Colonic mucosa (tissue), 4 donors: ENCODE measurements around the gene WDR36. TPM values are rescaled to one million over a fixed set of nuclear protein-coding genes. Genes with fewer than 3 reads are reported as not detected.

ENCODE experiments used
- DNase-seq: peaks from one replicate; pipeline ENCODE4 v3.0.0-alpha.2; 2020
- H3K27ac ChIP-seq: fragments of 200-600 bp; one replicate; pipeline ENCODE4 v1.8.0; 2021
- H3K27me3 ChIP-seq: fragments of 200-600 bp; one replicate; pipeline ENCODE4 v1.8.0; 2021
- H3K36me3 ChIP-seq: fragments of 200-600 bp; one replicate; pipeline ENCODE4 v1.8.0; 2021
- H3K4me1 ChIP-seq: fragments of 200-600 bp; one replicate; pipeline ENCODE4 v1.8.0; 2021; ENCODE audit warnings: mild to moderate bottlenecking
- H3K4me3 ChIP-seq: fragments of 200-600 bp; one replicate; pipeline ENCODE4 v1.8.0; 2021
- H3K9ac ChIP-seq, 2 donors: one replicate each; pipeline ENCODE4 v1.7.0; 2013; ENCODE audit warnings: control low read depth in 2 of 2, low read depth in 2 of 2, low read length in 2 of 2
- H3K9me3 ChIP-seq: fragments of 200-600 bp; one replicate; pipeline ENCODE4 v1.8.0; 2021
- intact Hi-C: fragments of 100-400 bp; cut with DNase I; formaldehyde crosslinking; loops from one replicate; pipeline ENCODE4 v1.14.1; 2022
- total RNA-seq, 2 donors: library from RNA; stranded (reverse); fragmentation: NEBNext Ultra II Directional in 1 of 2; extraction: Animal tissue kit (Norgen Biotek cat#: 25700) in 1 of 2; gene quantifications; one replicate each; pipeline ENCODE4 v1.2.1, GENCODE V29; 2021
- TF ChIP-seq, protein P1 (sequence below): fragments of 200-600 bp; IDR thresholded peaks from one replicate; pipeline ENCODE4 v1.8.0; 2022; ENCODE audit warnings: antibody characterized with exemption, mild to moderate bottlenecking
- donor health status: healthy.
- donor health status: DM: no; HTN: no; CAD: no.
- donor health status: DM: no; HTN: no; CAD: no.

Gene WDR36
- total RNA-seq, 2 donors from 2014 or later = 14.0 to 19.0 TPM

DNA sequence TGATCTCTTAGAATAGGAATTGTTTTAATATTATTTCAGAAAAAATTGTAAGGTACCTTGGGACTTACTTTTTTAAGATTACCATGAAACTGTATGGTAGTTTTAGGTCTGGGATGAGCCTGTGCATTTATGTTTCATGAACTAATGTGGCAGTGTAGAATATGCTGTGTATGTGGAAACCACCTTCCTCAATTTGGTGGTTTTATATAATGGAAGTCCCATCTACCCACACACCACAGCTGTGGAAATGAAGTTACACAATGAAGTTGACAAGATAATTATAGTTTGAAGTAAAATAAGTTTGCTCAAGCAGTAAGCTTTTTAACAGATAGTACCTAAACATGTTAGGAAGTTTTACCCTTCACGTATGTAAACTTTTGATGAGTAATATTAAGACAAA lies 24.4 kb downstream of the WDR36 start:
- TF ChIP-seq, protein P1, sequence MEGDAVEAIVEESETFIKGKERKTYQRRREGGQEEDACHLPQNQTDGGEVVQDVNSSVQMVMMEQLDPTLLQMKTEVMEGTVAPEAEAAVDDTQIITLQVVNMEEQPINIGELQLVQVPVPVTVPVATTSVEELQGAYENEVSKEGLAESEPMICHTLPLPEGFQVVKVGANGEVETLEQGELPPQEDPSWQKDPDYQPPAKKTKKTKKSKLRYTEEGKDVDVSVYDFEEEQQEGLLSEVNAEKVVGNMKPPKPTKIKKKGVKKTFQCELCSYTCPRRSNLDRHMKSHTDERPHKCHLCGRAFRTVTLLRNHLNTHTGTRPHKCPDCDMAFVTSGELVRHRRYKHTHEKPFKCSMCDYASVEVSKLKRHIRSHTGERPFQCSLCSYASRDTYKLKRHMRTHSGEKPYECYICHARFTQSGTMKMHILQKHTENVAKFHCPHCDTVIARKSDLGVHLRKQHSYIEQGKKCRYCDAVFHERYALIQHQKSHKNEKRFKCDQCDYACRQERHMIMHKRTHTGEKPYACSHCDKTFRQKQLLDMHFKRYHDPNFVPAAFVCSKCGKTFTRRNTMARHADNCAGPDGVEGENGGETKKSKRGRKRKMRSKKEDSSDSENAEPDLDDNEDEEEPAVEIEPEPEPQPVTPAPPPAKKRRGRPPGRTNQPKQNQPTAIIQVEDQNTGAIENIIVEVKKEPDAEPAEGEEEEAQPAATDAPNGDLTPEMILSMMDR = no peak
- H3K27me3 ChIP-seq = no peaks in the 10 kb centered on the region
- H3K4me1 ChIP-seq = no peaks in the 10 kb centered on the region
- no peak overlapping the region for H3K4me3 ChIP-seq
- no peaks in the 10 kb centered on the region for H3K9me3 ChIP-seq
- H3K36me3 ChIP-seq = peaks cover 2% of the 10 kb centered on the region
- no peak overlapping the region for H3K27ac ChIP-seq
- DNase-seq = no peak
- no peak overlapping the region for H3K9ac ChIP-seq
- intact Hi-C loops = no loop called here

DNA sequence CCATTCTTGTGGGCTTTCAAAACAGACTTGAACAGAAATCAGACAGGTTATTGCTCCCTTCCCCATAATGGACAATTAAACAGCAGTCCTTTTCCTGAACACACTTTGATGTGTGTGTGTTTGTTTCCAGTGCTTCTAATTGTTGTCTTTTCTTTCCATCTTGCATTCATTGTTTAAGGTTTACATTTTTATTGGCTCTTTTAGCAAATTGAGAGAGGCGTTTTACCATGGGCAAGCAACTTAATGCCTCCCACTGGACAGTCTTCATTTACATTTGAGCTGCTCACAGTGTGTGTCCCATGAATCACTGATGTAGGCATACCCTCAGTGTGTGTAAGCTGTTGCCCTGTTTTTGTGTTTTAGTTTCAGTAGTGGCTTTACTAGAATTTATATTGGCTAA lies 25.0 kb downstream of the WDR36 start:
- H3K9me3 ChIP-seq = no peaks in the 10 kb centered on the region
- peaks cover 4% of the 10 kb centered on the region for H3K36me3 ChIP-seq
- H3K27me3 ChIP-seq = no peaks in the 10 kb centered on the region
- no peak overlapping the region for H3K9ac ChIP-seq
- TF ChIP-seq, protein P1 = no peak
- intact Hi-C loops = no loop called here
- no peak overlapping the region for H3K27ac ChIP-seq
- no peak for DNase-seq
- no peaks in the 10 kb centered on the region for H3K4me1 ChIP-seq
- no peak overlapping the region for H3K4me3 ChIP-seq

DNA sequence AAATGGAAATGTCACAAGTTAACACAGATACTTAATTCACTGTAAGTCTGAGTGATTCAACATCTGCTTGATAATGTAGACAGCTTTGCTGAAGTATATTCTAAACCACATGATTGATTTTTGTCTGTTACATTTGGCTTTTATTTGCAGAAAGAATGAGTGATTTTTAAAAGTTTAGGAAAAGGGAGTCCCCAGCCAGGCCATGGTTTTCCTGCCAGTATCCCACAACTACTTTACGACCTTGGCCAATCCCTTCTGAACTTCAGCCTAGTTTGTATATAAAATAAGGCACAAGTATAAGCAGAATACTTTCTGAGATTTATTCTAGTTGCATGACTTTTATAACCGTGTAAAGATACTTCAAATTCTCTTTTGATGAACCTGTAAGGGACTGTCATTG lies 27.1 kb downstream of the WDR36 start:
- TF ChIP-seq, protein P1 = no peak
- H3K36me3 ChIP-seq = peaks cover 4% of the 10 kb centered on the region
- intact Hi-C loops = no loop called here
- no peak for DNase-seq
- no peak overlapping the region for H3K27ac ChIP-seq
- no peak overlapping the region for H3K4me3 ChIP-seq
- no peak overlapping the region for H3K9ac ChIP-seq
- H3K9me3 ChIP-seq = no peaks in the 10 kb centered on the region
- no peaks in the 10 kb centered on the region for H3K27me3 ChIP-seq
- no peaks in the 10 kb centered on the region for H3K4me1 ChIP-seq

DNA sequence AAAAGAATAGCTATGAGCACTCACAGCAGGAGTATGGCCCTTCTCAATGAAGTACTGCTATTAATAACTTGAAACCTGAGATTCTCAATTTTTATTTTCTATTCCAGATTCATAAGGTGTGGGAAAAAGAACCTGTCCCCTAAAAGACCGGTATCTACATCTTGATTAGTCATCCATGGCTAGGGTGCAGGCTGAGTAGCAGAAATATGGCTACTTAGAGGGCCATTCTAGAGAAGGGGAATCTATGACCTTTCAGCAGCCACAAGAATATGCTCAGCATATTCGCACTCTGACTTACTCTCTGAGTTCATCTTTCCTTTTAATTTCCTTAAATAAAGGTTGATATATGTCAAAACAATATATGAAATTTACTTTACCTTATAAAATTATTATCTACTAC lies 27.7 kb downstream of the WDR36 start:
- TF ChIP-seq, protein P1 = no peak
- H3K4me1 ChIP-seq = no peaks in the 10 kb centered on the region
- no peak for DNase-seq
- H3K4me3 ChIP-seq = no peak overlapping the region
- no peak overlapping the region for H3K9ac ChIP-seq
- no peak overlapping the region for H3K27ac ChIP-seq
- no peaks in the 10 kb centered on the region for H3K9me3 ChIP-seq
- no peaks in the 10 kb centered on the region for H3K27me3 ChIP-seq
- intact Hi-C loops = no loop called here
- peaks cover 4% of the 10 kb centered on the region for H3K36me3 ChIP-seq

DNA sequence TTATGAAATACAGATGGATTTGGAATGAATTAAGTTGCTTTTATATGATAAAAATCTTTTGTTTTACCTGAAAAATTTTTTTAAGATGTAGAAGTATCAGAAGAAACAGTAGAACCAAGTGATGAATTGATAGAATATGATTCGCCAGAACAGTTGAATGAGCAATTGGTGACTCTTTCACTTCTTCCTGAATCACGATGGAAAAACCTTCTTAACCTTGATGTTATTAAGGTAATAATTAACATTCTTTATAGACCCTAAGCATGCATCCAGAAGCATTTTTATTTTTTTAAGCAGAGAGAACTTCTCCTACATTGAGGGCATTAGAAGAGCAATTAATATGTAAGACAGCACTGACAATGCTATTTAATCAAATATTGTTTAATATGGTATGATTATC lies 28.8 kb downstream of the WDR36 start:
- Histone ChIP-seq H3K27ac (no peak overlapping the region), H3K4me3 (no peak overlapping the region), H3K9me3 (no peaks in the 10 kb centered on the region), H3K4me1 (no peaks in the 10 kb centered on the region), H3K36me3 (peaks cover 4% of the 10 kb centered on the region), H3K27me3 (no peaks in the 10 kb centered on the region), H3K9ac (no peak overlapping the region)
- TF ChIP-seq, protein P1 = no peak
- no peak for DNase-seq
- intact Hi-C loops = no loop called here

DNA sequence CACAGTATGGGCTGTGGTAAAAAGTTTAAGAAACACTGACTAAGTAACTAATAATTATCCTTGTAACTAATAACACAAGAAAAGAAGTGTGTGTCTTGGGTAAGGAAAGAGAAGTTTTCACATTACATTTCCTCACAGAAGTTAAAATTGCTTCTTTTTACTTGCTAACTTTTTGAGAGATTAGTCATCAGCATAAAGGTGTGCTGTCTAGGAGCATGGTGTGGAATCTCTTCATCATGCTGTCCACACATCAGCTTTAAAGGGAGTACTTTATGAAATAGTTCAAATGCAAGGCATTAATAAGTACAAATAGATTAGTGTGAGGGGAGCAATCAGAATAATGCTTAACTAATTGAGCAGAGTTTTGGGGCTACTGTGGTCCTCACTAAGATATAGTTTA lies 29.8 kb downstream of the WDR36 start:
- Histone ChIP-seq H3K9me3 (no peaks in the 10 kb centered on the region), H3K4me3 (no peak overlapping the region), H3K36me3 (peaks cover 4% of the 10 kb centered on the region), H3K9ac (no peak overlapping the region), H3K27me3 (no peaks in the 10 kb centered on the region), H3K27ac (no peak overlapping the region), H3K4me1 (no peaks in the 10 kb centered on the region)
- DNase-seq = no peak
- TF ChIP-seq, protein P1 = no peak
- intact Hi-C loops = no loop called here
